ENCODE measurements around the gene NAALADL2. TPM values are rescaled to one million over a fixed set of nuclear protein-coding genes. Genes with fewer than 3 reads are reported as not detected.

The NAALADL2 gene
- total RNA-seq, 1 experiment from 2014 or later: 1.6 TPM

- Histone ChIP-seq H3T11ph (ENCODE audit: low read length) (no peak overlapping the region), H3K4ac (ENCODE audit: low read depth, low read length) (no peak overlapping the region), H3K27me3 (ENCODE audit: insufficient read depth, low read length) (no peaks in the 10 kb centered on the region), H4K20me1 (ENCODE audit: control insufficient read depth, insufficient read depth, insufficient read length) (no peaks in the 10 kb centered on the region), H3K56ac (ENCODE audit: insufficient read length, low read depth, low read length) (no peak overlapping the region), H4K91ac (ENCODE audit: insufficient read length, low read depth, low read length) (no peak overlapping the region), H3K18ac (ENCODE audit: insufficient read length, low read depth, low read length) (no peak overlapping the region), H2BK12ac (ENCODE audit: insufficient read length, low read depth, low read length) (no peak overlapping the region), H2BK15ac (ENCODE audit: low read depth, low read length) (no peak overlapping the region), H3K14ac (ENCODE audit: insufficient read depth, low read length) (no peak overlapping the region), H3K27ac (ENCODE audit: insufficient read length, low read depth, low read length) (no peak overlapping the region), H4K5ac (ENCODE audit: insufficient read length, low read depth, low read length) (no peak overlapping the region), H4K8ac (replicated peaks; ENCODE audit: insufficient read length, low read depth, low read length) (no peak overlapping the region), H3K79me2 (ENCODE audit: insufficient read depth, low read length) (no peaks in the 10 kb centered on the region), H2BK20ac (ENCODE audit: low read depth, low read length, poor library complexity, severe bottlenecking) (no peak overlapping the region), H3K79me1 (ENCODE audit: insufficient read depth, low read depth, low read length, poor library complexity, severe bottlenecking) (no peaks in the 10 kb centered on the region), H2BK120ac (ENCODE audit: low read depth, low read length, poor library complexity, severe bottlenecking) (no peak overlapping the region), H3K9ac (ENCODE audit: extremely low read depth, insufficient read length, low read length) (no peak overlapping the region), H3K9me3 (ENCODE audit: control insufficient read depth, low read depth, low read length) (no peaks in the 10 kb centered on the region), H2AK5ac (ENCODE audit: insufficient read length, low read length) (no peak overlapping the region), H3K23me2 (ENCODE audit: insufficient read length, low read depth, low read length, poor library complexity, severe bottlenecking) (no peaks in the 10 kb centered on the region), H3K4me2 (ENCODE audit: insufficient read depth, insufficient read length, low read length) (no peak overlapping the region), H3K23ac (ENCODE audit: insufficient read length, low read depth, low read length) (no peak overlapping the region), H3K4me1 (ENCODE audit: insufficient read depth, low read length) (no peaks in the 10 kb centered on the region), H2BK5ac (ENCODE audit: insufficient read length, low read length) (no peak overlapping the region), H2AFZ (ENCODE audit: low read length) (no peak overlapping the region)
- DNase-seq: no peak
- H3K27ac Mint-ChIP-seq: no peak overlapping the region
- no peak overlapping the region for H3K4me3 Mint-ChIP-seq
- no CpG with 5 or more reads among the region's 3 CpGs for WGBS (ENCODE audit: extremely low coverage, insufficient read length, low lambda C conversion rate)
- TF ChIP-seq, protein P1, sequence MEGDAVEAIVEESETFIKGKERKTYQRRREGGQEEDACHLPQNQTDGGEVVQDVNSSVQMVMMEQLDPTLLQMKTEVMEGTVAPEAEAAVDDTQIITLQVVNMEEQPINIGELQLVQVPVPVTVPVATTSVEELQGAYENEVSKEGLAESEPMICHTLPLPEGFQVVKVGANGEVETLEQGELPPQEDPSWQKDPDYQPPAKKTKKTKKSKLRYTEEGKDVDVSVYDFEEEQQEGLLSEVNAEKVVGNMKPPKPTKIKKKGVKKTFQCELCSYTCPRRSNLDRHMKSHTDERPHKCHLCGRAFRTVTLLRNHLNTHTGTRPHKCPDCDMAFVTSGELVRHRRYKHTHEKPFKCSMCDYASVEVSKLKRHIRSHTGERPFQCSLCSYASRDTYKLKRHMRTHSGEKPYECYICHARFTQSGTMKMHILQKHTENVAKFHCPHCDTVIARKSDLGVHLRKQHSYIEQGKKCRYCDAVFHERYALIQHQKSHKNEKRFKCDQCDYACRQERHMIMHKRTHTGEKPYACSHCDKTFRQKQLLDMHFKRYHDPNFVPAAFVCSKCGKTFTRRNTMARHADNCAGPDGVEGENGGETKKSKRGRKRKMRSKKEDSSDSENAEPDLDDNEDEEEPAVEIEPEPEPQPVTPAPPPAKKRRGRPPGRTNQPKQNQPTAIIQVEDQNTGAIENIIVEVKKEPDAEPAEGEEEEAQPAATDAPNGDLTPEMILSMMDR (conservative IDR thresholded peaks at IDR 0.05): no peak
- H3K36me3 Mint-ChIP-seq (ENCODE audit: insufficient read depth in 1 of 3, low read depth in 3 of 3): 0 out of 7 replicates have a peak, but pooled peaks cover 0 to 3% (median 0%) of the 10 kb centered on the region in 3 experiments
- H3K27me3 Mint-ChIP-seq (ENCODE audit: low read depth): no peaks in the 10 kb centered on the region
- H3K9me3 Mint-ChIP-seq: peaks cover 0 to 6% of the 10 kb centered on the region in 2 experiments; a peak in 3 of 5 replicates
- no peaks in the 10 kb centered on the region for H3K4me1 Mint-ChIP-seq
These were observed 731.6 kb downstream of the NAALADL2 start for GRCh38 chr3:175590745-175591144.

Data from H9 (cell line).